Upper lobe of right lung (tissue), 1 donor: ENCODE measurements around the gene SNTA1. TPM values are rescaled to one million over a fixed set of nuclear protein-coding genes. Genes with fewer than 3 reads are reported as not detected.
A peak's percentile ranks its signal among the peaks of the same experiment; 100 is the strongest.

Experiments used
- ATAC-seq: fragments of 200-7000 bp; cut with Tn5 transposase; one replicate; pipeline ENCODE4 v1.9.1; 2020; ENCODE audit warnings: mild to moderate bottlenecking, moderate library complexity
- DNase-seq: peaks from one replicate; pipeline ENCODE4 v3.0.0-alpha.2; 2020
- H3K27ac ChIP-seq: fragments of 200-600 bp; one replicate; pipeline ENCODE4 v1.8.0; 2022
- H3K27me3 ChIP-seq: fragments of 200-600 bp; one replicate; pipeline ENCODE4 v1.8.0; 2022; ENCODE audit warnings: mild to moderate bottlenecking
- H3K36me3 ChIP-seq: fragments of 200-600 bp; one replicate; pipeline ENCODE4 v1.8.0; 2022
- H3K4me1 ChIP-seq: fragments of 200-600 bp; one replicate; pipeline ENCODE4 v1.8.0; 2022
- H3K4me3 ChIP-seq: fragments of 200-600 bp; one replicate; pipeline ENCODE4 v1.8.0; 2022; ENCODE audit warnings: mild to moderate bottlenecking
- H3K9me3 ChIP-seq: fragments of 200-600 bp; one replicate; pipeline ENCODE4 v1.8.0; 2022
- intact Hi-C: fragments of 100-400 bp; cut with DNase I; formaldehyde crosslinking; loops from one replicate; pipeline ENCODE4 v1.11.0; 2022
- total RNA-seq: library from RNA; stranded (reverse); fragmentation: NEBNext Ultra II Directional; extraction: Animal tissue kit (Norgen Biotek cat#: 25700); gene quantifications from one replicate; pipeline ENCODE4 v1.2.1, GENCODE V29; 2021
- TF ChIP-seq, protein P1 (sequence below): fragments of 200-600 bp; IDR thresholded peaks from one replicate; pipeline ENCODE4 v1.8.0; 2022; ENCODE audit warnings: antibody characterized with exemption
- donor health status: DM: no; HTN: yes; CAD: no; lungs with severe emphysema.

Gene SNTA1
- total RNA-seq, 1 donor from 2014 or later = 8.6 TPM

DNA sequence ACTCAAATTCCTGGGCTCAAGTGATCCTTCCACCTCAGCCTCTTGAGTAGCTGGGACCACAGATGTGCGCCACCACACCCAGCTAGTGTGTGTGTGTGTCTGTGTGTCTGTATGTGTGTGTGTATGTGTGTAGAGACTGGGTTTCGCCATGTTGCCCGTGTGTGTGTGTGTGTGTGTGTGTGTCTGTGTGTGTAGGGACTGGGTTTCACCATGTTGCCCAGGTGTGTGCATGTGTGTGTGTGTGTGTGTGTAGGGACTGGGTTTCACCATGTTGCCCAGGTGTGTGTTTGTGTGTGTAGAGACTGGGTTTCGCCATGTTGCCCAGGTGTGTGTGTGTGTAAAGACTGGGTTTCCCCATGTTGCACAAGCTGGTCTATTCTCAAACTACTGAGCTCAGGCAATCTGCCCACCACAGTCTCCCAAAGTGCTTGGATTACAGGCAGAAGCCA is 70.5 kb downstream of the SNTA1 start:
- intact Hi-C loops = no loop called here
- DNase-seq (no peak), ATAC-seq (peak; percentile 68)
- H3K27ac ChIP-seq = no peak overlapping the region
- no peak overlapping the region for H3K4me3 ChIP-seq
- no peaks in the 10 kb centered on the region for H3K27me3 ChIP-seq
- peaks cover 71% of the 10 kb centered on the region for H3K36me3 ChIP-seq
- H3K4me1 ChIP-seq = no peaks in the 10 kb centered on the region
- TF ChIP-seq, protein P1, sequence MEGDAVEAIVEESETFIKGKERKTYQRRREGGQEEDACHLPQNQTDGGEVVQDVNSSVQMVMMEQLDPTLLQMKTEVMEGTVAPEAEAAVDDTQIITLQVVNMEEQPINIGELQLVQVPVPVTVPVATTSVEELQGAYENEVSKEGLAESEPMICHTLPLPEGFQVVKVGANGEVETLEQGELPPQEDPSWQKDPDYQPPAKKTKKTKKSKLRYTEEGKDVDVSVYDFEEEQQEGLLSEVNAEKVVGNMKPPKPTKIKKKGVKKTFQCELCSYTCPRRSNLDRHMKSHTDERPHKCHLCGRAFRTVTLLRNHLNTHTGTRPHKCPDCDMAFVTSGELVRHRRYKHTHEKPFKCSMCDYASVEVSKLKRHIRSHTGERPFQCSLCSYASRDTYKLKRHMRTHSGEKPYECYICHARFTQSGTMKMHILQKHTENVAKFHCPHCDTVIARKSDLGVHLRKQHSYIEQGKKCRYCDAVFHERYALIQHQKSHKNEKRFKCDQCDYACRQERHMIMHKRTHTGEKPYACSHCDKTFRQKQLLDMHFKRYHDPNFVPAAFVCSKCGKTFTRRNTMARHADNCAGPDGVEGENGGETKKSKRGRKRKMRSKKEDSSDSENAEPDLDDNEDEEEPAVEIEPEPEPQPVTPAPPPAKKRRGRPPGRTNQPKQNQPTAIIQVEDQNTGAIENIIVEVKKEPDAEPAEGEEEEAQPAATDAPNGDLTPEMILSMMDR = no peak
- no peaks in the 10 kb centered on the region for H3K9me3 ChIP-seq

DNA sequence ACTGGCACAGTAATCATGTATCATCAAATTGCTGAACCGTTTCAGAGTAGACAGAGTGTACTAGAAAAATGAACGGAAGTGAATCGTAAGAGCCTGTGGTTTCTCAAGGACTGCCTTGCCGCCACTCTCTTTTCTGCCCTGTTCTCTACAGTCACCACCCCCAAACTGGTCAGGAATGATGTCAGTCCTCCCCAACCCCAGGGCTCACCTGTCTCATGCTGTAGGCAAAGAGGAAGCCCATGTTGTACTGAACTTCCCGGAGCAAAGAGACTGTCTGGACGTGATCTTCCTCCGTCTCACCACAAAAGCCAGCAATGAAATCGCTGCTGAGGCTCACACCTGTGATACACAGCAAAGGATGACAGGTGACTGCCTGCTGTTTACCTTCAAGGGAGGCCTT is 73.3 kb downstream of the SNTA1 start:
- TF ChIP-seq, protein P1 = no peak
- H3K36me3 ChIP-seq = peaks cover 81% of the 10 kb centered on the region
- H3K4me3 ChIP-seq = no peak overlapping the region
- no peaks in the 10 kb centered on the region for H3K27me3 ChIP-seq
- ATAC-seq = peak; percentile 55
- no peaks in the 10 kb centered on the region for H3K9me3 ChIP-seq
- no peak overlapping the region for H3K27ac ChIP-seq
- H3K4me1 ChIP-seq = no peaks in the 10 kb centered on the region
- intact Hi-C loops = no loop called here
- DNase-seq = no peak

DNA sequence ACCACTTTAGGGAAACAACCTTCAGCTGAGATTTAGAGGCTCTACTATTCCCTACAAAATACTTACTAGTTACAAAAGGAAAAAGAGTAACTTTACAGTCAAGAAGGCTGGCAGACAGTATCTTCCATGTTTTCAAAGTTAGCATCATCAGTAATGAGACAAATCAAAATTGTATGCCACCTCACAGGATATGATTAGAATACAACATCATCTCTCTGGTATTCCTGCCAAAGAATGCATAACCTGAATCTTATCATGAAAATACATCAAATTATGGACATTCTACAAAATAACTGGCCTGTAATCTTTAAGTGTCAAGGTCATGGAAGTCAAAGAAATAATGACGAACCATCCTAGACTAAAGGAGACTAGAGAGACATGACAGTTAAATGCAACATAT is 80.7 kb downstream of the SNTA1 start:
- Histone ChIP-seq H3K36me3 (peaks cover 97% of the 10 kb centered on the region), H3K27me3 (no peaks in the 10 kb centered on the region), H3K4me3 (no peak overlapping the region), H3K27ac (no peak overlapping the region), H3K4me1 (no peaks in the 10 kb centered on the region), H3K9me3 (no peaks in the 10 kb centered on the region)
- no peak for ATAC-seq
- no peak for DNase-seq
- intact Hi-C loops = no loop called here
- TF ChIP-seq, protein P1 = no peak

DNA sequence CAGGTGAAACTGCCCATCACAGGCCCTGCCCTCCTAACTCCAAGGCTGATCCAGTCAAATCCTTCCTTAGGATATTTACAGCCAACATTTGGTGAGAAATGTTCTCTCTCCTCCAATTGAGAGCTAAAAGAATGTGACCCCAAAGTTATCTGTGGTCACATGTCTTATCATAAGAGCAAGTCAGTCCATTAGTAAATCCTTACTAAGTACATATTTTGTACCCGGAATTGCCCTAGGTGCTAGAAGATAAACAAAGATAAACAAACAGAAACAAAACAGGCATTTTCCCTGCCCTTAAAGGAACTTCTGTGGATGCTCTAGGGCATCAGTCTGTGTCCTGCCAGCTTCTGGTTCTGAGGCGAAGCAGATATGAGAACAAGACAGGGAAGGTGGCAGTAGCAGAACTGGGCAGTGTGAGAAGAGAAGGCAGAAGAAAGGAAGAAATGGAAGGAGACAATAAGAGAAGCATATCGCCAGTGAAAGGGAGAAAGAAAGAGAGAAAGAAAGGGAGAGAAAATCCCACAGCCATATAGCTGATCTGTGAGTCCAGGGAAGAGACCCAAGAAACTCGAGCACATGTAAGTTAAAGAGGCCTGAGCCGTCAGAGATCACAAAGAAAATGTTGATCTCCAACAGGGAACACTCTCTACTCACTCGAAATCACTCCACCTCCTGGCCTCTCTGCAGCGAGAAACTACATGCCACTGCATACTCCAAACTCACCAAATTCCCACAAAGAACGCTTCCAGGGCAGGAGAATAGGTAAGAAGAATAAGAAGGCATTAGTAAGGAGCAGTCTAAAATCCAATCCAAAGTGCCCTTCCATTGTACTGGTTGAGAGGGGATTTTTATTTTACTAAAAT is 83.9 kb downstream of the SNTA1 start:
- TF ChIP-seq, protein P1 = no peak
- DNase-seq (no peak), ATAC-seq (peak; percentile 31)
- Histone ChIP-seq H3K9me3 (no peaks in the 10 kb centered on the region), H3K4me1 (no peaks in the 10 kb centered on the region), H3K27me3 (no peaks in the 10 kb centered on the region), H3K27ac (no peak overlapping the region), H3K36me3 (peaks cover 82% of the 10 kb centered on the region), H3K4me3 (no peak overlapping the region)
- intact Hi-C loops = no loop called here

Other genes starting within 250 kb of the SNTA1 start
- not detected for gene BPIFA3, start 226.4 kb downstream of the SNTA1 start, total RNA-seq
- not detected for gene BPIFA1, start 207.8 kb downstream of the SNTA1 start, total RNA-seq
- gene BPIFB1, start 160.5 kb downstream of the SNTA1 start, total RNA-seq = 0.67 TPM
- gene CDK5RAP1, start 42.2 kb downstream of the SNTA1 start, total RNA-seq = 26.6 TPM
- gene CBFA2T2, start 46.3 kb upstream of the SNTA1 start, total RNA-seq = 15.7 TPM
- 0.23 TPM for gene C20orf144, start 218.6 kb upstream of the SNTA1 start, total RNA-seq
- gene ACTL10, start 223.2 kb upstream of the SNTA1 start, total RNA-seq = 1.3 TPM
- gene NECAB3, start 230.7 kb upstream of the SNTA1 start, total RNA-seq = 56.2 TPM
- gene E2F1, start 242.6 kb upstream of the SNTA1 start, total RNA-seq = 2.4 TPM